GM21717 (cell line): Measurements from ENCODE around the gene RASAL2.
"Not testable (repeated sequence)": the region's sequence is repeated elsewhere in the genome, so short reads cannot be mapped to it uniquely, and the experiment has no call there.

Experiments
- ATAC-seq: cut with Tn5 transposase; IDR thresholded peaks from one replicate; pipeline ENCODE4 v1.9.1; 2021; ENCODE audit warnings: mild to moderate bottlenecking, moderate library complexity; ENCODE audit not compliant: unreplicated experiment

RASAL2 gene

DNA sequence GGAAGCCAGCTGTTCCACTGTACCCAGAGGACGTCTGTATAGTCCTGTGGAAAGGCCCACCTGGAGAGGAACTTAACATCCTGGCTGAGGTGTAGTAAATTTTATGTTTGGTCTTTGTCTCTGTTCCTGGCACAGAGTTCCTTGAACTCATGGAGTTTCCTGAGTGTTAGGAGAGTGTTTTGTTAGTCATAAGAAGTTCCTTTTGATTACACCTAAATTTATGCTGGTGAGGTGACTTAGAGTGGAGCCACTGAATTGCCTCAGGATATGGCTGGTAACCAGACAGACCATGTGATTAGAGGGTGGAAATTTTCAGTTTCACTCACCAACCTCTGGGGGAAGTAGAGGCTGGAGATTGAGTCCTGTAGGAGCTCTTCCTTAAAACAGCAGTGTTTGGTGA, 57.9 kb downstream of the RASAL2 start:
- ATAC-seq, result no peak

DNA sequence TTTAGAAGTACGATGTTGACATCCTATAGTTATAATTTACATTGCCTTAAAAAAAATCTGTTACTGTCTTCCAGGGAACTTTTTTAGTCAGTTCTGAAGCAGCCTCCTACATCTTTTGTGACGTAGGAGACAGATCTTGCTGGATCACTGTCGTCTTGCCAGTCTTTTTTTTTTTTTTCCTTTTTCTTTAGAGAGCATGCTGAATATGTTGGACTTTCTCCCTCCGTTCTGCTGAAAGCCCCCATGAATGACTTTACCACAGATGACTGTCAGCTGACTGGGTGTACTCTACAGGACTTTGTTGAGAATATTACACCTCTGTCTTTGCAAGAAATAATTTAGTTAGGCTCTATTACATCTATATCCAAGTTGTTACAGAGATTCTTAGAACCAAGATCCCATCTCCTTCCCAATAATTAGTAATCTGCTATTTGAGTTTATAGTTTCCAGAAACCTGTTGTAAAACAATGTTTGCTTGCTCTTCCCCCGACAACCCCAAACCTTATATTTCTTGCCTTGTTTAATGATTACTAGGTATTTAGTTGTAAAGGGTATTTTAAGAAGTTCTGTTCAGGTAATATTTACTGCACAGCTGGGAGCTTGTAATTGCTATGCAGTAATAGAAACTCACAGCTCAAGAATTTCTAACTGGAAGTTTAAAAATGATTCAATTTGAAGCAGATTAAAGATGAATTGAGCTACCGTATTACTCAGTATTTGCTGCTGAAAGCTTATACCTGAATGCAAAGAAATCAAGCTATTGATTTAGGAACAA, 61.8 kb downstream of the RASAL2 start:
- ATAC-seq, result no peak

DNA sequence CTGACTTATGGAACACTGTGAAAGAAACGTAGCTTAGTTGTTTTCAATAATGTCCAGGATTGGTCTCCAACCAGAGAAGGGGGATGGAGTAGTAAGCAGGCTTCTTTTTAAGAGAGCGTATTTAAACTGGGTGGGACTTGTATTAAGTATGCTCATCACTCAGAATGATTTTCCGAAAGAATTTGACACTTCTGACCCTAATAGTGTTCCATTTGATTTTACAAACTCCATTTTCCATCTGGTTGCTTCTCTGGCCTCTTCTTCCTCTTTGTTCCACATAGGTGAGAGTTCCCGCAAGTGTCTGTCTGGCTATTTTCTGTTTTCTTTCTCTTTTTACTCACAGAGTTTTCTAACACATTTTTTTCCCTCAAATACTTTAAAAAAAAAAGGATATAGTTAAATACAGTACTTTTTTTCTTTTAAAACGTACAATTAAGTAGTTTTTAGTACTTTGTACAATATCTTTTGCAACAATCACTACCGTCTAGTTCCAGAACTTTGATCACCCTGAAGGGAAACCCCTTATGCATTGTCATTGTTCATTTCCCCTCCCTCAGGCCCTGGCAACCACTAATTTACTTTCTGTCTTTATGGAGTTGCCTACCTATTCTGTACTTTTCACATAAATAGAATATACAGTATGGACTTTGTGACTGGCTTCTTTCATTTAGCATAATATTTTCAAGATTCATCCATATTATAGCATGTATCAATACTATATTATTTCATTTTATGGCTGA, 67.0 kb downstream of the RASAL2 start:
- no peak for ATAC-seq

DNA sequence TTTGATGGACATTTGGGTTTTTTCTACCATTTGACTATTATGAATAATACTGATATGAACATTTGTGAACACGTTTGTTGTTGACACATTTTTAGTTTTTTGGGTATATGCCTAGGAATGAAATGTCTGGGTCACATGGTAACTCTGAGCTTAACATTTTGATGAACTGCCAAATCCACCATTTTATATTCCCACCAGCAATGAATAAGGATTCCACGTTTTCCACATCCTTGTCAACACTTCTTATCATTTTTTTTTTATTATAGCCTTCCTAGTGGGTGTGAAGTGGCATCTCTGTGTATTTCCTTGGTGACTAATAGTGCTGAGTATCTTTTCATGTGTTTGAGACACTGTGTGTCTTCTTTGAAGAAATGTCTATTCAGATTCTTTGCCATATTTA, 67.6 kb downstream of the RASAL2 start:
- ATAC-seq, result no peak

DNA sequence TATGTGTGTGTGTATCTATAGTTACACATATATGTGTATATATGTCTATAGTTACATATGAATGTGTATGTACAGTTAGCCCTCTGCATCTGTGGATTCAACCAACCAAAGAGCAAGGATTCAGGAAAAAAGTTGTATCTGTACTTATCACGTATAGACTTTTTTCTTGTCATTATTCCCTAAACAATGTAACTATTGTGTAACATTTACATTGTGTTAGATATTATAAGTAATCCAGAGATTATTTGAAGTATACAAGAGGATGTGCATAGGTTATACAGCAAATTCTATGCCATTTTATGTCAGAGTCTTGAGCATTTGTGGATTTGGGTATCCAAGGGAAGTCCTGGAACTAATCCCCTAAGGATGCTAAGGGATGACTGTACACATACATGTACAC, 71.3 kb downstream of the RASAL2 start:
- ATAC-seq, result no peak

DNA sequence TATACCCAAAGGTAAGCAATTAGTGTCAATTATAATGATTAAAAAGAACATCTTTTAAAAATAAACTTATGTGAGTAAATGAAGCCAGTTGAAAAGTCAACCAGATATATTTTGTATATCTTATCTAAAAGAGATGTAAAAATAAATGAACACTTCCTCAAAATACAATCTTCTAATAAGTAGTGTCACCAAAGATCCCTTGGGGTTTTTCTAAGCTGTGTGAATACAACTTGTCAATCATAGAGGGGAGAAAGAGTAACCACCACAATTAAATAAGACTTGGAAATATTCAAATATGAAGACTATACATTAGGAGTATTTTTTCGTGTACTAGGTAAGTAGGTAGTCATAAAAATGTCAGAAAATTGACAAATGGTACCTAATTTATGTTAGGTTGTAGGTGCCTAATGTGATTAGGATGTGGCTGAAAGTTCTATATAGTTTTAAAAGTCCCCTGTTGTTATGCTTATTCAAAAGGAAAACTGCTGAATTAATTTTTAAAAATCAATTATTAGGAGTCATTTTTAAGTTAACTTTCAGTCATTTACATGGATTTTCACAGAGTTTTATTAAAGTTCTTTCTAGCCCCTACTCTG, 72.6 kb downstream of the RASAL2 start:
- no peak for ATAC-seq

DNA sequence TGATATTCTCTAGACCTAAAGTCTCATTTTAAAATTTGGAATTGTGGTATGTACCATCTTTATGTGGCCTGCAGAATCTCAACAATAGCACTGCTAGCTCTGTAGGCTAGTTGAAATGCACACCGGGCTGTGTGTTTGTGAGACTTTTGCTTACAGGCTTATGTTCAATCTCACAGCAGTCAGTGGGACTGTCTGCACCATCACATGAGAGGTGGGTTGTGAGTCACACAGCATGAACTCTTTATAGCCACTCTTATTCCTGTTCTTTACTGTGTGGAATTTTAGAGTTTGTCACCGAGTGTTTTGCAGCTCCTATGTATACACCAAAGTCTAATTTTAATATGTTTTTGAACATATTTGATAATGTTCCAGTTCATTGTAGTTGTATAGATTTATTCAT, 74.6 kb downstream of the RASAL2 start:
- ATAC-seq, result no peak

DNA sequence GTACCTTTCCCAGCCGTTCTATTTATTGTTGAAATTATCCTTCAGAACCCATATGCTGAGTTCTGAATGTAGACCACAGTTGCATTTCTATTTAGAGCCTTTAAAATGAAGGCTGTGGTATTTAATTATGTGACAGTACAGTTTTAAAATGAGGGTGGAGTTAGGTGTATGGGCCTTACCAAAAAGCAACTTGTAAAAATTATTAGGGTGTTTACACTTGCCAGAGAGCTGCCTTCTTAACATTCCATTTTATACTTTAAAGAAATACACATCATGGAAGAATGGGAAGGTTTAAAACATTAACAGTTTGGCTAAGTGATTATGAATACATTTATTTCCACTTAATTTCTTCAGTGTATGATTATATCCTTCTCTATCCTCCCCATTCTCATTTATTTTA, 75.7 kb downstream of the RASAL2 start:
- ATAC-seq, result no peak

DNA sequence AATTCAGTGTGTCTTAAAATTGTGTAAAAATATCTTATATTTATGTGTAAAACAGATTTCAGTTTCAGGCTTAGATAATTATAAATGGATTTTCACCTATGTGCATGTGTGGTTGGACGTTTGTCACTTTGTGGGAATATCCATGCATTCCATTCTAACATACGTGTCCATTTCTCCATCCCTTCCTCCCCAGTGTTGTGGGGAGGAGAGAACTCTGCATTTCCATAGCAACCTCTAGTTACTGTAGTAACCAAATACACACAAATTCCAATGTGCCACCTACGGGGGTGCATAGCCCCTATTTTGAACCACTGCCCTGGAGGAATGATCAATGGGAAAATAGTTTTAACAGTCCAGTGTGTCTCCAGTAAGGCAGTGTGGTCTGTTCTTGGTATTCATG, 79.0 kb downstream of the RASAL2 start:
- ATAC-seq, result no peak

DNA sequence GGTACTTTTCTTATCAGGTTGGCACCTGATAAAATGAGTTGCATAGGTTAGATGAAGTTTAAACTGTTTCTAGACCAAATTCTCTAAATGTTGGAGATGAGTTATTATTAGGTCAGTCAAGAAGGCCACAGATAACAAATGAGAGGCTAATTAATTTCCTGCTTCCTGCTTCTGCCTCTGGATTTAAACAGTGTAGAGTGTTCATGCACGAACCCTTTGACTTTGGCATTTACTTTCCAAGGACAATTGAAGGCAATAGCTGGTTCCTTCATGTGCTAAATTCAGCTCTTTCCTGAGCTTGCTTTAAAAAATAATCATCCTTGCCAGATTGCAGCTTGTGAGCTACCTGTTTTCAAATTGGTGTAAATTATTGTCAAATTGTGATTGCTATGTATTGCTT, 80.6 kb downstream of the RASAL2 start:
- no peak for ATAC-seq

DNA sequence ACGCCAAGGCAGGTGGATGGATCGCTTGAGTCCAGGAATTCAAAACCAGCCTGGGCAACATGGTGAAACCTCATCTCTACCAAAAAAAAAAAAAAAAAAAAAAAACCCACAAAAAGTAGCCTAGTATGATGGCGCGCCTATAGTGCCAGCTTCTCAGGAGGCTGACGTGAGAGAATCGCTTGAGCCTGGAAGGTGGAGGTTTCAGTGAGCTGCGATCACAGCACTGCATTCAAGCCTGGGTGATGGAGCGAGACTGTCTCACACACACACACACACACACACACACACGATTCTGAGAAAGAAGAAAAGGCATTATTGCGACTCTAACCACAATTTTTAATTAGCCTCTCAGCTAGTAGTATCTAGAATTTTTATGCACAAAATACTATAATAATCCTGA, 86.5 kb downstream of the RASAL2 start:
- ATAC-seq, result no peak

DNA sequence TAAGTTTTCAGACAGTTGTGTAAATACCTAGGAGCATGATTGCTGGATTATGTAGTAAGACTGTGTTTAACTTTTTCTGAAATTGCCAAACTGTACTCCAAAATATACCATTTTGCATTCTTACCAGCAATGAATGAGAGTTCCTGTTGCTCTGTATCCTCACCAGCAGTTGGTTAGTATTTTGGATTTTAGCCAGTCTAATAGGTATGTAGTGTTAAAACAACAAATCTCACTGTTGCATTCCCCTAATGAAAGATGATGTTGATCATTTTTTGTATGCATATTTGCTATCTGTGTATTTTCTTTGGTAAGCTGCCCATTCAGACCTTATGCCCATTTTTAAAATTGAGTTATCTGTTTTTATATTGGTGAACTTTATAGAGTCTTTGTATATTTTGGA, 89.9 kb downstream of the RASAL2 start:
- no peak for ATAC-seq

DNA sequence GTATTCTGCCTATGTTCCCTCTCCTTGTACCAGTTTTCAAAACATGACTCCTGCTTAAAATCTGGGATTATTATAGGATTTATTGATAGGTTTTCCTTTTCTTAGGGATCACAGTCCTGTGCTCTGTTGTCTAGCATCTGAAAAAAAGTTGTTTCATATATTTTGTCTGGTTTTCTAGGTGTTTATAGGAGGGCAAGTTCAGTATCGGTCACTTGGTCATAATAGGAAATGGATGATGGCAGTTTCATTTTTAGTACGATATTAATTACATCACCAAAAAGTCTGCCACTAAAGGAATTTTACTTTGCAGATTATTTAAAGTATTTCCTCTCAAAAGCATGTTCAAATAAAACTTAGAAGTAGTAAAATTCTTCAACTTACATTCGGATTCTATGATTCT, 94.4 kb downstream of the RASAL2 start:
- ATAC-seq, result no peak

DNA sequence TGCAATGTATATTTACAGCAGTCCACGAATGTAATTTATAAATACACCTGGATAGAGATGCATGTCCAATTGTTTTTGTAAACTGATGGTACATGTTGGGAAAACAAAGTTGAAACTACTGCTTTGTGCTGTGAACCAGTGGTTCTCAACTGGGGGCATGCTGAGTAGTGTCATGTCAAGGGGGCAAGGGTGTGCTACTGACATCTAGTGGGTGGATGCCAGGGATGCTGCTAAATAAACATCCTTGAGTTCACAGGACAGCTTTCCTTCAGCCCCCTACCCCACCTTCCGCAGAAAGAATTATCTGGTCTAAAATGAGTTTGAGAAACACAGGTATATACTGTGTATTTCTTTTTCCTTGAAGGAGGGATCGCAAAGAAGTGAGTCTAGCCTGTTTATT, 95.9 kb downstream of the RASAL2 start:
- no peak for ATAC-seq

DNA sequence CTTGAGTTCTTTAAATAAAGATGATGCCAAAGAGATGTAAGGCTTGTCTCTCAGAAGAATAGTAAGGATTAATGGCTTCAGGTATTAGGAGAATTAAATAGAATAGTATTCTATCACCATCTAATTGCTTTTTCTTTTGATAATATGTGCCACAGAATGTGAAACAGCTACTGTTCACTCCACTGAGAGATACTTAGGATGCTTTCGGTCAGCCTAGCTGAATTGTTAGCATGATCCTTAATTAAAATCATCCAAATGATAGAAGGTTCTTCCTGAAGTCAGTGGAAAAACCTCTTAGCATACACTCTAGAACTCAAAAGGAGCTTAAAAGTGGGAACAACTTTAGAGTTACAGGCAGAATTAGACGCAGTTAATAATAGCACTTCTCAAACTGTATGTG, 97.0 kb downstream of the RASAL2 start:
- no peak for ATAC-seq

DNA sequence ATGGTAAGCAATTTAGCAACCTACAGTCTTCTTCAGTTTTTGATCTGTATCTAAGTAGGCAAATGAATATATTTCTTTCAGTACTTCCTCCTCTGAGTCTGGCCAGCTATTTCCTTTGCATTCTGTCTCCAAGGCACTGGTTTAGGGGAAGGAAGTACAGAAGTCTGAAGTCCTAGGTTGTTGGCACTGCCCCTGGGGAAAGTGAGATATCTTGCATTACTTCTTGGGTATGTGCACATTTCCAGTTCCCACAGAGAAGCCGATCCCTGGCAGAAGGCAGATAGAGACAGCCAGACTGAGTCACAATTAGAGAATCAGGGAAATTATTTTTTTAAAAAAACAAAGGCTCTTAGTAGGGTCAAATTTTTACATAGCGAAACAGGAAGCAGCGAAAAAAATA, 98.8 kb downstream of the RASAL2 start:
- ATAC-seq, result no peak

DNA sequence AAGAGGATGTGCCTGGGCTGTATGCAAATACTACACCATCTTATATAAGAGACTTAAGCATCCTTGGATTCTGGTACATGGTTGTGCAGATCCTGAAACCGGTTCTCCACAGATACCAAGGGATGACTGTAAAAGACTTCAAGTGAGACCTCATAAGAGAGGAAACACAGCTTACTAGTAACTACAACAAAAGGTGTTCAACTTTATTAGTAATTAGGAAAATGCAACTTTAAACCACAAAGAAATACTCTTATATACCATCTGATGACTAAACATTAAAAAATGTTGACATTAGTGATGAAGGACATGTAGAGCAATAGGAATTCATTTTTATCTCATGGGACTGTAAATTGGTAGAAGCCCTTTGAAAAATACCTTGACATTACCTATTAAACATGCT, 102.7 kb downstream of the RASAL2 start:
- no peak for ATAC-seq

DNA sequence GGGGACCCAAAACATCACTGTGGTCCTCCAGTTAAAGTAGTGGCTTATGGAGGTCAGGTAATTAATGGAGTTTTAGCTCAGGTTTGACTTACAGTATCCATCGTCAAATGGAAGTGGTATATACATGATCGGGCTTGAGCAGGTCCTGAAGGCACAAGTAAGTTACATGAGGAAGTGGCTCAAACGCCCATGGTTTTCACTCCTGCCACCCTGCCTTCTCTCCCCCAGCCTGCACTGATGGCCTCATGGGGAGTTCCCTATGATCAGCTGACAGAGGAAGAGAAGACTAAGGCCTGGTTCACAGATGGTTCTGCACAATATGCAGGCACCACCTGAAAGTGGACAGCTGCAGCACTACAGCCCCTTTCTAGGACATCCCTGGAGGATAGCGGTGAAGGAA, 108.2 kb downstream of the RASAL2 start:
- not testable (repeated sequence) for ATAC-seq

DNA sequence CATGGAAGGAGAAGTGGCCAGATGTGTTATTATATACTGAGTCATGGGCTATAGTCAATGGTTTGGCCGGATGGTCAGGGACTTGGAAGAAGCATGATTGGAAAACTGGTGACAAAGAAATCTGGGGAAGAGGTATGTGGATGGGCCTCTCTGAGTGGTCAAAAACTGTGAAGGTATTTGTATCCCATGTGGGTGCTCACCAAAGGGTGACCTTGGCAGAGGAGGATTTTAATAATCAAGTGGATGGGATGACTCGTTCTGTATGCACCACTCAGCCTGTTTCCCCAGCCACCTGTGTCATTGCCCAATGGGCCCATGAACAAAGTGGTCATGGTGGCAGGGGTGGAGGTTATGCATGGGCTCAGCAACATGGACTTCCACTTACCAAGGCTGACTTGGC, 108.6 kb downstream of the RASAL2 start:
- not testable (repeated sequence) for ATAC-seq

DNA sequence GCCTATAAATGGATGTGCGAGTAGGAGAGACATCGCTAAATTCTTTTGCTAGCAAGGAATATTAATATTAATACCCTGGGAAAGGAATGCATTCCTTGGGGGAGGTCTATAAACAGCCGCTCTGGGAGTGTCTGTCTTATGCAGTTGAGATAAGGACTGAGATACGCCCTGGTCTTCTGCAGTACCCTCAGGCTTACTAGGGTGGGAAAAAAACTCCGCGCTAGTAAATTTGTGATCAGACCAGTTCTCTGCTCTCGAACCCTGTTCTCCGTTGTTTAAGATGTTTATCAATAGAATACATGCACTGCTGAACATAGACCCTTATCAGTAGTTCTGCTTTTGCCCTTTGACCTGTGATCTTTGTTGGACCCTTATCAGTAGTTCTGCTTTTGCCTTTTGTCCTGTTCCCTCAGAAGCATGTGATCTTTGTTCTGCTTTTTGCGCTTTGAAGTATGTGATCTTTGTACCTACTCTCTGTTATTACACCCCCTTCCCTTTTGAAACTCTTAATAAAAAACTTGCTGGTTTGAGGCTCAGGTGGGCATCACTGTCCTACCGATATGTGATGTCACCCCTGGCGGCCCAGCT, 114.5 kb downstream of the RASAL2 start:
- not testable (repeated sequence) for ATAC-seq

DNA sequence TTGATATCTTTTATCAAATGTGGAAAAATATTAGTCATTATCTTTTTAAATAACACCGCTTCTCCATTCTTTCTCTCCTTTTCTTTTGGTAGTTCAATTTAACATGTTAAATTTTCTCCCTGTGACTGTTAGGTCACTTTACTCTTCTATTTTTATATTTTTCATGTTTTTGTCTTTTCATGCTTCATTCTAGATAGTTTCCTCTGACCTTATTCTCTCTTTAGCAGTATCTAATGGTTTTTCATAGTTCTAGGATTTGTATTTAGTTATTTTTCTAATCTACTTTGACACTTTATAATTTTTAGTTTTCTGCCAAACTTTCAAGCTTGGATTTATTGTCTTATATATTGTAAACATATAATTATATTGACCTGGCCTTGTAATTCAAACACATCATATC, 116.0 kb downstream of the RASAL2 start:
- no peak for ATAC-seq

DNA sequence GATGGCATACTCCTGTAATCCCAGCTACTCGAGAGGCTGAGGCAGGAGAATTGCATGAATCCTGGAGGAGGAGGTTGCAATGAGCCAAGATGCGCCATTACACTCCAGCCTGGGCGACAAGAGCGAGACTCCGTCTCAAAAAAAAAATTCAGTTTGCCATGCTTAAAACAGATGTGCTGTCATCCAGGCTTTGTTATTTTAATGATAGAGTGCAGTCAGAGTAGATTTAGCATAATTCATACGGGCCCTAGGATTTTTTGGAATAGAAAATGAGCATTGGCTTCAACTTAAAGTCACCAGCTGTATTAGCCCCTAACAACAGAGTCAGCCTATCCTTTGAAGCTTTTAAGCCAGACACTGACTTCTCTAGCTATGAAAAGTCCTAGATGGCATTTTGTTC, 124.6 kb downstream of the RASAL2 start:
- no peak for ATAC-seq
